NCI-H187 (cell line): ENCODE measurements around the gene ARID3B.

Experiments used
- DNase-seq, 2 experiments: peaks; one replicate each; lab custom pipeline; 2025; lab: John Stamatoyannopoulos, UW

Gene ARID3B

DNA sequence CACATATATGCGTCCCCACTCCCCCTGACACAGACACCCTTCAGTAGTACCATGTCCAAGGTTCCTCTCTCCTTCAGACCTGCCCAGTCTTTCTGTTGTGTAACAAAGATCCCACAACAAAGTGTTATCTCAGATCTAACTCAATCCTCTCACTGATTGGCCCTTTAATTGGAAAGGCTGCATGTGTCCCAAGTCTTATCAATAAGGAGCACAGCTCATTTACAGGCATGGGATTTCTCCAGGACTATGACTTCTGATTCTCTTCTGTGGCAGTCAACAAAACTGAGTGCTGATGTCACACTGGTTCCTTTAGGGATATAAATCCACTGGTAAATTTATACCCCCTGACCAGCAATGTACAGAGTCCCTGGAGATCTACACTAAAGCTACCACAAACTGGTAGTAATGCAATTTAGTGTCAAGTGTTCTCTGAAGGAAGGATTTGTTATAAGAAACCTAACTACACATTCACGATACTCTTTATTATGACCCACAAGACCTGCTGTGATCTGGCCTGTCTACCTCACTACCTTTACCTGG, 102.7 kb downstream of the ARID3B start:
- no peak for DNase-seq

DNA sequence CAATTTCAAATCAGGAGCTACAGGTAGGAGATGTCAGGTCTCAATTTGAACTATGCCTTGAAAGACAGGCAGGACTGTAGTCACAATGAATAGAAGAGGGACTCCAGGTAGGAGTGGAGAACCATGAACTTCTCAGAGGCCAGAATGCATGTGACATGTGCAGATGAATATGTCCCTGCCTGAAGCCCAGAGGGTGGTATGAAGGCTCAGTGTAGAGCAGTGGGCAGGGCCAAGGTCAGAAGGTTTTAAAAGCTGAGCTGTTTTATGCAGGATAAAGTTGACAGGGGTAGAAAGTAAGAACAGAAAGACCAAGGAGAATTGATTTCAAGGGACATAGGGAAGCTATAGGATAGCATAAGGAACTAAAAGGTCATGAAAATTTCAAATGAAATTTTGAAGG, 105.5 kb downstream of the ARID3B start:
- no peak for DNase-seq
